HEK293T (cell line): Measurements from ENCODE around the gene PECR.

Experiments used
- CTCF ChIA-PET: fragments of 350-600 bp; formaldehyde crosslinking; extraction: SDS; loops from one replicate; lab custom pipeline; 2021; ENCODE audit warnings: antibody characterized with exemption, inconsistent platforms; lab: Yijun Ruan, JAX
- POLR2A ChIA-PET: fragments of 350-600 bp; formaldehyde crosslinking; extraction: SDS; loops from one replicate; lab custom pipeline; 2020; ENCODE audit warnings: antibody characterized with exemption, inconsistent platforms; lab: Yijun Ruan, JAX
- DNase-seq: peaks from one replicate; pipeline ENCODE4 v3.0.0; 2012; ENCODE audit warnings: mixed read lengths; ENCODE audit errors: extremely low spot score
- ARNT ChIP-seq: fragments of 450-650 bp; IDR thresholded peaks from 2 replicates; pipeline ENCODE4 v1.6.1; 2017; ENCODE audit warnings: mild to moderate bottlenecking
- BHLHE40 ChIP-seq: fragments of 450-650 bp; IDR thresholded peaks from 2 replicates; pipeline ENCODE4 v1.6.1; 2016; ENCODE audit warnings: mild to moderate bottlenecking, moderate library complexity, borderline replicate concordance
- CTBP1 ChIP-seq: fragments of 450-650 bp; IDR thresholded peaks from 2 replicates; pipeline ENCODE4 v1.6.1; 2016; ENCODE audit warnings: borderline replicate concordance
- ELF4 ChIP-seq: fragments of 450-650 bp; IDR thresholded peaks from 2 replicates; pipeline ENCODE4 v1.6.1; 2017; ENCODE audit warnings: antibody characterized with exemption
- FOXA1 ChIP-seq: fragments of 450-650 bp; IDR thresholded peaks from 2 replicates; pipeline ENCODE4 v1.6.1; 2016; ENCODE audit warnings: mild to moderate bottlenecking
- FOXK2 ChIP-seq: fragments of 450-650 bp; IDR thresholded peaks from 2 replicates; pipeline ENCODE4 v1.6.1; 2016; ENCODE audit warnings: mild to moderate bottlenecking
- FOXM1 ChIP-seq: fragments of 450-650 bp; IDR thresholded peaks from 2 replicates; pipeline ENCODE4 v1.6.1; 2017; ENCODE audit warnings: mild to moderate bottlenecking, borderline replicate concordance
- HDGF ChIP-seq: fragments of 450-650 bp; IDR thresholded peaks from 2 replicates; pipeline ENCODE4 v1.6.1; 2017; ENCODE audit warnings: antibody characterized with exemption, borderline replicate concordance
- L3MBTL2 ChIP-seq: fragments of 450-650 bp; conservative IDR thresholded peaks from 2 replicates; pipeline ENCODE4 v1.6.1; 2016; ENCODE audit warnings: mild to moderate bottlenecking
- LEF1 ChIP-seq: fragments of 450-650 bp; IDR thresholded peaks from 2 replicates; pipeline ENCODE4 v1.6.1; 2017; ENCODE audit warnings: mild to moderate bottlenecking, borderline replicate concordance
- NFRKB ChIP-seq: fragments of 450-650 bp; IDR thresholded peaks from 2 replicates; pipeline ENCODE4 v1.6.1; 2016; ENCODE audit warnings: mild to moderate bottlenecking, moderate library complexity
- SP1 ChIP-seq: fragments of 450-650 bp; IDR thresholded peaks from 2 replicates; pipeline ENCODE4 v1.6.1; 2017
- SUZ12 ChIP-seq: fragments of 450-650 bp; IDR thresholded peaks from 2 replicates; pipeline ENCODE4 v1.6.1; 2016; ENCODE audit warnings: mild to moderate bottlenecking
- TARDBP ChIP-seq: fragments of 450-650 bp; IDR thresholded peaks from 2 replicates; pipeline ENCODE4 v1.6.1; 2016
- ZNF384 ChIP-seq: fragments of 450-650 bp; IDR thresholded peaks from 2 replicates; pipeline ENCODE4 v1.6.1; 2016
- TF ChIP-seq, protein P1 (sequence below): fragments of 450-650 bp; IDR thresholded peaks from 2 replicates; pipeline ENCODE4 v1.6.1; 2016

PECR gene

DNA sequence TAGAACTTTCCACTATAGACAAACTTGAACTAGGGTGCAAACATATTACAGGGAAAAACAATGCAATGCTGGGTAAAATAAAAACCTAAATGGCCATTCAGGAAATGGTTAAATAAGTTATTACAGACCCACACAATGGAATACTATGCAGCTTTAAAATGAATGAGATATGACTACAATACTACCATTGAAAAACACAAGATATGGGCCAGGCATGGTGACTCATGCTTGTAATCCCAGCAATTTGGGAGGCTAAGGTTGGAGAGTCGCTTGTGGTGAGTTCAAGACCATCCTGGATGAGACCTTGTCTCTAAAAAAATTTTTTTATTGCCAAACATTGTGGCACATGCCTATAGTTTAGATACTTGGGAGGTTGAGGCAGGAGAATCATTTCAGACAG is 6.8 kb downstream of the PECR start:
- CTCF ChIA-PET = no interaction called here

DNA sequence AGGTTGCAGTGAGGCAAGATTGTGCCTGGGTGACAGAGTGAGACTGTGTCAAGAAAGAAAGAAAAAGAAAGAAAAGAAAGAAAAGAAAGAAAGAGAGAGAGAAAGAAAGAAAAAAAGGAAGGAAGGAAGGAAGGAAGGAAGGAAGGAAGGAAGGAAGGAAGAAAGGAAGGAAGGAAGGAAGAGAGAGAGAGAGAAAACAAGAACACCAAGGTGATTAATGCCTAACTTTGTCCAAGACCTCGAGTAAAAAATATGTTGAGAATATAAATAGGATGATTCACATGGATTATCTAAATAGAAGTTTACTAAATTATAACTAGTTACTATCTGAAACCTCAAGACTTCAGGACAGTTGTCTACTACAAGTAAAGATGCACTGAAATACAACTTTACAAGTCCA is 7.2 kb downstream of the PECR start:
- no peak for DNase-seq
- TF ChIP-seq LEF1 = no peak
- TF ChIP-seq HDGF = no peak
- TF ChIP-seq FOXK2 = no peak
- TF ChIP-seq FOXA1 = no peak
- no peak for TF ChIP-seq NFRKB
- TF ChIP-seq ARNT = no peak
- TF ChIP-seq, protein P1, sequence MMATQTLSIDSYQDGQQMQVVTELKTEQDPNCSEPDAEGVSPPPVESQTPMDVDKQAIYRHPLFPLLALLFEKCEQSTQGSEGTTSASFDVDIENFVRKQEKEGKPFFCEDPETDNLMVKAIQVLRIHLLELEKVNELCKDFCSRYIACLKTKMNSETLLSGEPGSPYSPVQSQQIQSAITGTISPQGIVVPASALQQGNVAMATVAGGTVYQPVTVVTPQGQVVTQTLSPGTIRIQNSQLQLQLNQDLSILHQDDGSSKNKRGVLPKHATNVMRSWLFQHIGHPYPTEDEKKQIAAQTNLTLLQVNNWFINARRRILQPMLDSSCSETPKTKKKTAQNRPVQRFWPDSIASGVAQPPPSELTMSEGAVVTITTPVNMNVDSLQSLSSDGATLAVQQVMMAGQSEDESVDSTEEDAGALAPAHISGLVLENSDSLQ = no peak
- no peak for TF ChIP-seq SP1
- no peak for TF ChIP-seq SUZ12
- TF ChIP-seq BHLHE40 = no peak
- TF ChIP-seq ELF4 = no peak
- no peak for TF ChIP-seq TARDBP
- no peak for TF ChIP-seq L3MBTL2
- no peak for TF ChIP-seq FOXM1
- TF ChIP-seq CTBP1 = no peak
- no peak for TF ChIP-seq ZNF384
- CTCF ChIA-PET = no interaction called here
- POLR2A ChIA-PET = no interaction called here

More for the DNA sequence above, 6.8 kb downstream of the PECR start:
- TF ChIP-seq CTBP1 = no peak
- TF ChIP-seq L3MBTL2 = no peak
- TF ChIP-seq, protein P1 = no peak
- no peak for TF ChIP-seq FOXK2
- TF ChIP-seq SP1 = no peak
- no peak for TF ChIP-seq TARDBP
- DNase-seq = no peak
- POLR2A ChIA-PET = no interaction called here

DNA sequence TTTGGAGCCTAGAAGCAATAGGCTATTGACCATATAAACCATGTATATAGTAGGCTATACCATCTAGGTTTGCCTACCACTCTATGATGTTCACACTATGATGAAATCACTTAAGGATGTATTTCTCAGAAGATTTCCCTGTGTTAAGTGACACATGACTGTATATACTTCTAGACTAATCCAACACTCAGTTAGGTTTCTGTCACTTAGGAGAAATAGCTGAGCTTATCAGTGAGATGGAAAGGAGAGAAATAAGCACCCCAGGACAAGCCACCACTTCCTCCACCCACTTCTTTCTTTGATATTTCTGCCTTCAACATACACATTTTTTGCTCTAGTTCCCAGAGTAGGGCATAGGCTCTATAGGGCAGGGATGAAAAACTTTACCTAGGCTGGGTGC is 7.8 kb downstream of the PECR start:
- no peak for DNase-seq
- TF ChIP-seq SP1 (no peak), SUZ12 (no peak), NFRKB (no peak), ELF4 (no peak), CTBP1 (no peak), FOXM1 (no peak), FOXK2 (no peak), ARNT (no peak), HDGF (no peak), L3MBTL2 (no peak), FOXA1 (no peak)
- TF ChIP-seq, protein P1 = no peak
- ChIA-PET POLR2A (no interaction called here), CTCF (no interaction called here)

DNA sequence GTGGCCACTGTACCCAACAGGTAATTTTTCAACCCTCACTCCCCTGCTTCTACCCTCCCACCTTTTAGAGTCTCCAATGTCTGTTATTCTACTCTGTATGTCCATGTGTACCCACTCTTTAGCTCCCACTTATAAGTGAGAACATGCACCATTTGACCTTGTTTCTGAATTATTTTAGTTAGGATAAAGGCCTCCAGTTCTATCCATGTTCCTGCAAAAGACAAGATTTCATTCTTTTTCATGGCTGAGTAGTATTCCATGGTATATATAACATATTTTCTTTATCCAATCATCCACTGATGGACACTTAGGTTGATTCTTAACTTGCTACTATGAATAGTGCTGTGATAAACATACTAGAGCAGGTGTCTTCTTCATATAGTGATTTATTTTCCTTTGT is 9.1 kb downstream of the PECR start:
- ChIA-PET CTCF (no interaction called here), POLR2A (no interaction called here)
- TF ChIP-seq, protein P1 = no peak
- TF ChIP-seq FOXA1 (no peak), ELF4 (no peak), ARNT (no peak), SUZ12 (no peak), L3MBTL2 (no peak), CTBP1 (no peak), FOXK2 (no peak), SP1 (no peak), TARDBP (no peak), FOXM1 (no peak), ZNF384 (no peak), HDGF (no peak), NFRKB (no peak)
- no peak for DNase-seq

DNA sequence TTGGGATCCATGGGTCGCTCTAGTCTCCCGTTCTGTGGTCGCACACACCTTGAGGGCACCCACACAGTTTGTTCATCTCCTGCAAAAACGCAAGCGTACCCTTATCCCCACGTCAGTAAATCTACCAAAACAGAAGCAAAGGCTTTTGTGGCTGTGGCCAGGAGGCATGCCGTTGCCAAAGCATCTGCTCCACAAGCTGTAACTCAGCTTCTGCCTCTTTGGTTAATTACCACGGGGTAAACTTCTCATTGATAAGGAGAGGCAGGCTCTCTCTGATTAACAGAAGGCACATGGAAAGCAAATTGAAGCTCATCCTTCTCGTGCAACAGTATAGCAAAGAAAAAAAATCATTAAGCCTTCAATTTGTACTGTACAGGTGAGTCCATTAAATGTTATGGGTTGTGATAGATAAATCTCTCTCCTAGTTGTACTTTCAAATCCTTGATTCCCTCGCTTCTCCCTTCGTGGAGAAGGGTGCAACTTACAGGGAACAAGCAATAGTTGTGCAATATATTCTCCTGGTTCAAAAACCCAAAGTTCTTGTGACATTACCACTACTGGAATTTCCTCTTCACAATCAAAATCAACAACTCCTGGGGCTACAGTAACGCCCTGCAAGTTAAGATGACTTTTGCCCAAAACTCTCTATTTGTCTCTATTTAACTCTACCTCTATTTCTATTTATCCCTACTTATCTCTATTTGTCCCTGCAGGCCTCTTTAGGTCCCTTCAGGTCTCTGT is 10.3 kb downstream of the PECR start:
- TF ChIP-seq ARNT = no peak
- no peak for TF ChIP-seq ELF4
- no peak for TF ChIP-seq CTBP1
- CTCF ChIA-PET = no interaction called here
- DNase-seq = no peak
- POLR2A ChIA-PET = no interaction called here

DNA sequence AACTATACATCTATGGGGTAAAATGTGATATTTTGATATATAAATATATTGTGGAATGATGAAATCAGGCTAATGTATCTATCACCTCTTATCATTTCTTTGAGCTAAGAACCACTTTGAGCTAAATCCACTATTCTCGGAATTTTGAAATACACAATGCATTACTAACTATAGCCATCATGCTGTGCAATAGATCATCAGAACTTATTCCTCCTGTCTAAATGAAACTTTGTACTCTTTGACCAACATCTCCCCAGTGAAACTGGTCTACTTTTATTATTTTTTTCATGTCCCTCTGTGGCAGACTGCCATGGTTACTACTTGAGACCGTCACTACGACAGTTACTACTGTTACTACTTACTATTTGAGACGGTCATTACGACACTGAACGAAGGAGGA is 11.4 kb downstream of the PECR start:
- no peak for TF ChIP-seq TARDBP
- TF ChIP-seq HDGF = no peak
- no peak for TF ChIP-seq LEF1
- no peak for TF ChIP-seq ZNF384
- no peak for TF ChIP-seq SP1
- TF ChIP-seq, protein P1 = no peak
- no peak for TF ChIP-seq FOXA1
- TF ChIP-seq SUZ12 = no peak
- TF ChIP-seq BHLHE40 = no peak
- CTCF ChIA-PET = no interaction called here
- DNase-seq = no peak
- POLR2A ChIA-PET = no interaction called here
